PC-3 (cell line): ENCODE measurements around the gene EPHA10.

Experiments used
- CTCF ChIP-seq: fragments of 300-600 bp; sonication (generic); conservative IDR thresholded peaks from 2 replicates; pipeline ENCODE4 v1.5.1; 2017; ENCODE audit warnings: antibody characterized with exemption, low read depth, mild to moderate bottlenecking, low read length
- EZH2 ChIP-seq: fragments of 300-600 bp; sonication (generic); IDR thresholded peaks from one replicate; pipeline ENCODE4 v1.6.1; 2017; ENCODE audit warnings: antibody characterized with exemption, mild to moderate bottlenecking, low read length; ENCODE audit not compliant: unreplicated experiment
- EZH2phosphoT487 ChIP-seq: fragments of 300-600 bp; sonication (generic); IDR thresholded peaks from 2 replicates; pipeline ENCODE4 v1.6.1; 2018; ENCODE audit warnings: mild to moderate bottlenecking, antibody characterized with exemption, low read length, borderline replicate concordance

GRCh38 chr1:37697737-37698136 lies 67.2 kb downstream of the EPHA10 start:
- TF ChIP-seq CTCF (no peak), EZH2 (no peak), EZH2phosphoT487 (no peak)
